Measurements from ENCODE around the gene CCP110.

Gene CCP110

DNA sequence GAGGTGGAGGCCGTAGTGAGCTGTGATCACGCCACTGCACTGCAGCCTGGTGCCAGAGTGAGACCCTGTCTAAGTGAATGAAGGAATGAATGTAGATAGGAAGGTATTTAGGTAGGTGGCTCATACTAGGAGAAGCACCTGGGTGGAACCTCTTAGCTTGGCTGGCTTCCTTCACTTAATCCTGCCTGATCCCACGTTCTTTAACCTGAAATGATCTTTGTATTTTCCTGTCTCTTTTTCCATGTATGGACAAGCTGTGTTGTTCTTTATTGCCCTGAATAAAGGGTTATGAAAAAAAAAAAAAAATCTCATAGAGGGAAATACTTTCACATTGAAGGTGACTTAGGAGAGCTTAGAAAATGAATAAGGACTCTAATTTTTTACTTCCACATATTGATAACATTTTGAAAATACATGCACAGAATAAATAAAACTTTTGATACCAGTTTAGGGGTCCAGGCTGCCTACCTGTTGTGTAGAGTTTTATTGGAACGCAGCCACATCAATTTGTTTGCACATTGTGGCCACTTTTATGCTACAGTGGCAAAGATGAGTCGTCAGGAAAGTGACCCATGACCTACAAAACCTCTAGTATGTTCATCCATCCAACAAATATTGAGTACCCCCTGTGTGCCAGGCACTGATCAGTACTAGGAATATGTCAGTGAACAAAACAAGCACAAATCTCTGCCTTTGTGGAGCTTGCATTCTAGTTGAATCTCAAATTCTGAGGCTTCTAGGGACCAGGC, 76.4 kb downstream of the CCP110 start:
- no peak for DNase-seq (ENCODE audit: low spot score)

GRCh38 chr16:19601083-19601976, 77.6 kb downstream of the CCP110 start:
- peak; percentile 90 for DNase-seq (ENCODE audit: low spot score)

All from pons (tissue), 1 donor.